Measurements from ENCODE around the gene UACA. TPM values are rescaled to one million over a fixed set of nuclear protein-coding genes. Genes with fewer than 3 reads are reported as not detected.
A peak's percentile ranks its signal among the peaks of the same experiment; 100 is the strongest.

UACA gene
- total RNA-seq, 1 experiment from 2014 or later: 59.9 TPM

- Histone ChIP-seq H3K36me3 (ENCODE audit: low read depth) (no peaks in the 10 kb centered on the region; the same call in 1 of the 2 replicates), H2AFZ (peak overlapping the region; percentile 1; the same call in 1 of the 2 replicates), H3K4me2 (peak overlapping the region; percentile 30), H3F3A (ENCODE audit: insufficient read depth, low read depth) (peaks cover 15% of the 10 kb centered on the region; the same call in 1 of the 2 replicates), H3K27ac (peak overlapping the region; percentile 68), H3K9me2 (ENCODE audit: insufficient read depth) (no peaks in the 10 kb centered on the region), H3K27me3 (ENCODE audit: insufficient read depth, low read depth) (no peaks in the 10 kb centered on the region), H3K9me3 (ENCODE audit: insufficient read depth, low read depth) (no peaks in the 10 kb centered on the region), H3K4me1 (replicated peaks; ENCODE audit: insufficient read depth) (peaks cover 27% of the 10 kb centered on the region), H4K20me1 (ENCODE audit: insufficient read depth) (no peaks in the 10 kb centered on the region), H3K4me3 (no peak overlapping the region), H3K79me2 (ENCODE audit: low read depth) (no peaks in the 10 kb centered on the region)
- TF ChIP-seq CTCF (conservative IDR thresholded peaks at IDR 0.05) (no peak), EZH2 (IDR thresholded peaks at IDR 0.05; ENCODE audit: low read depth) (no peak)
- POLR2A ChIA-PET (ENCODE audit: unreplicated experiment): interaction anchor here (0.5 to 0.6 kb wide), 3 partner anchors 365 to 804 kb away, joined by 3 to 9 read pairs (median 6); no protein-coding TSS in a partner anchor
- intact Hi-C loops (cut with micrococcal nuclease; ENCODE audit: unreplicated experiment): loop anchor here (5.0 to 10.0 kb wide), 2 partner anchors 548 to 1176 kb away; partner anchors contain the start of gene TLE3
- CTCF ChIA-PET: interaction anchor here (0.6 to 0.8 kb wide), 3 partner anchors 109 to 1162 kb away, joined by 3 to 4 read pairs (median 4); no protein-coding TSS in a partner anchor
- peak; percentile 24 to 49 for DNase-seq
- no TSS peak for BruUV-seq (replicated peaks)
These were observed 120.1 kb downstream of the UACA start for GRCh38 chr15:70643106-70643782.

GRCh38 chr15:70636540-70637165 lies 126.7 kb downstream of the UACA start:
- peak; percentile 48 for TF ChIP-seq CTCF (conservative IDR thresholded peaks at IDR 0.05)
- TF ChIP-seq EZH2 (IDR thresholded peaks at IDR 0.05; ENCODE audit: low read depth): no peak
- no peak overlapping the region for H3K4me3 ChIP-seq
- H4K20me1 ChIP-seq (ENCODE audit: insufficient read depth): no peaks in the 10 kb centered on the region
- intact Hi-C loops (cut with micrococcal nuclease; ENCODE audit: unreplicated experiment): no loop called here
- H3K9me3 ChIP-seq (ENCODE audit: insufficient read depth, low read depth): no peaks in the 10 kb centered on the region
- H3K9me2 ChIP-seq (ENCODE audit: insufficient read depth): no peaks in the 10 kb centered on the region
- peak in 1 of 2 experiments; percentile 8 for DNase-seq
- no TSS peak for BruUV-seq (replicated peaks)
- H3K27ac ChIP-seq: no peak overlapping the region
- no peak overlapping the region for H3K4me2 ChIP-seq
- H3F3A ChIP-seq (ENCODE audit: insufficient read depth, low read depth): no peaks in the 10 kb centered on the region
- POLR2A ChIA-PET (ENCODE audit: unreplicated experiment): interaction anchor here (0.6 kb wide), 1 partner anchor 161 kb away, joined by 3 read pairs; no protein-coding TSS in a partner anchor
- H3K4me1 ChIP-seq (replicated peaks; ENCODE audit: insufficient read depth): peaks cover 5% of the 10 kb centered on the region; the same call in 1 of the 2 replicates
- no peaks in the 10 kb centered on the region for H3K36me3 ChIP-seq (ENCODE audit: low read depth)
- CTCF ChIA-PET: no interaction called here
- no peaks in the 10 kb centered on the region for H3K27me3 ChIP-seq (ENCODE audit: insufficient read depth, low read depth)
- H3K79me2 ChIP-seq (ENCODE audit: low read depth): no peaks in the 10 kb centered on the region
- no peak overlapping the region for H2AFZ ChIP-seq

- Histone ChIP-seq H2AFZ (no peak overlapping the region), H3K9me3 (ENCODE audit: insufficient read depth, low read depth) (no peaks in the 10 kb centered on the region), H4K20me1 (ENCODE audit: insufficient read depth) (no peaks in the 10 kb centered on the region), H3K9me2 (ENCODE audit: insufficient read depth) (no peaks in the 10 kb centered on the region), H3F3A (ENCODE audit: insufficient read depth, low read depth) (no peaks in the 10 kb centered on the region), H3K4me3 (no peak overlapping the region), H3K4me2 (no peak overlapping the region), H3K27me3 (ENCODE audit: insufficient read depth, low read depth) (no peaks in the 10 kb centered on the region), H3K27ac (no peak overlapping the region), H3K36me3 (ENCODE audit: low read depth) (no peaks in the 10 kb centered on the region), H3K79me2 (ENCODE audit: low read depth) (no peaks in the 10 kb centered on the region), H3K4me1 (replicated peaks; ENCODE audit: insufficient read depth) (peaks cover 5% of the 10 kb centered on the region; the same call in 1 of the 2 replicates)
- no TSS peak for BruUV-seq (replicated peaks)
- intact Hi-C loops (cut with micrococcal nuclease; ENCODE audit: unreplicated experiment): no loop called here
- DNase-seq: no peak
- ChIA-PET POLR2A (ENCODE audit: unreplicated experiment) (no interaction called here), CTCF (no interaction called here)
- TF ChIP-seq EZH2 (IDR thresholded peaks at IDR 0.05; ENCODE audit: low read depth): no peak
- no peak for TF ChIP-seq CTCF (conservative IDR thresholded peaks at IDR 0.05)
These were observed 127.5 kb downstream of the UACA start for GRCh38 chr15:70635895-70636294.

Data from PC-9 (cell line).